ENCODE measurements around the gene ANKRD55. TPM values are rescaled to one million over a fixed set of nuclear protein-coding genes. Genes with fewer than 3 reads are reported as not detected.

Gene ANKRD55
- total and polyA plus RNA-seq, 10 donors: 0.42 to 9.0 (median 2.3) TPM

- DNase-seq: no peak
- Histone ChIP-seq H3K9me3 (peaks cover 0 to 6% (median 0%) of the 10 kb centered on the region in 8 donors), H3K27ac (no peak overlapping the region), H3K4me3 (no peak overlapping the region), H3K27me3 (replicated peaks in 1 of 7) (no peaks in the 10 kb centered on the region), H3K4me1 (peaks cover 0 to 17% (median 5%) of the 10 kb centered on the region in 6 donors), H3K36me3 (no peaks in the 10 kb centered on the region)
- WGBS, 5 donors: 62 to 76% (median 67%) methylated on average over 6 of the region's 6 CpGs
- intact Hi-C loops (cut with DNase I; ENCODE audit: low total_unique reads): no loop called here
- TF ChIP-seq, protein P1, sequence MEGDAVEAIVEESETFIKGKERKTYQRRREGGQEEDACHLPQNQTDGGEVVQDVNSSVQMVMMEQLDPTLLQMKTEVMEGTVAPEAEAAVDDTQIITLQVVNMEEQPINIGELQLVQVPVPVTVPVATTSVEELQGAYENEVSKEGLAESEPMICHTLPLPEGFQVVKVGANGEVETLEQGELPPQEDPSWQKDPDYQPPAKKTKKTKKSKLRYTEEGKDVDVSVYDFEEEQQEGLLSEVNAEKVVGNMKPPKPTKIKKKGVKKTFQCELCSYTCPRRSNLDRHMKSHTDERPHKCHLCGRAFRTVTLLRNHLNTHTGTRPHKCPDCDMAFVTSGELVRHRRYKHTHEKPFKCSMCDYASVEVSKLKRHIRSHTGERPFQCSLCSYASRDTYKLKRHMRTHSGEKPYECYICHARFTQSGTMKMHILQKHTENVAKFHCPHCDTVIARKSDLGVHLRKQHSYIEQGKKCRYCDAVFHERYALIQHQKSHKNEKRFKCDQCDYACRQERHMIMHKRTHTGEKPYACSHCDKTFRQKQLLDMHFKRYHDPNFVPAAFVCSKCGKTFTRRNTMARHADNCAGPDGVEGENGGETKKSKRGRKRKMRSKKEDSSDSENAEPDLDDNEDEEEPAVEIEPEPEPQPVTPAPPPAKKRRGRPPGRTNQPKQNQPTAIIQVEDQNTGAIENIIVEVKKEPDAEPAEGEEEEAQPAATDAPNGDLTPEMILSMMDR (IDR thresholded peaks at IDR 0.05 in 8 of 11, conservative IDR thresholded peaks at IDR 0.05 in 3 of 11): no peak
- TF ChIP-seq POLR2AphosphoS5 (IDR thresholded peaks at IDR 0.05): no peak
- no peak for TF ChIP-seq POLR2A (IDR thresholded peaks at IDR 0.05)
These were observed 46.2 kb upstream of the ANKRD55 start for GRCh38 chr5:56279291-56279690.

GRCh38 chr5:56278335-56278753 is 45.2 kb upstream of the ANKRD55 start:
- WGBS, 5 donors: 88 to 94% (median 89%) methylated on average over 7 of the region's 7 CpGs
- Histone ChIP-seq H3K4me1 (peaks cover 0 to 17% (median 5%) of the 10 kb centered on the region in 6 donors), H3K9me3 (peaks cover 0 to 6% (median 0%) of the 10 kb centered on the region in 8 donors), H3K27me3 (replicated peaks in 1 of 7) (no peaks in the 10 kb centered on the region), H3K4me3 (no peak overlapping the region), H3K27ac (no peak overlapping the region), H3K36me3 (no peaks in the 10 kb centered on the region)
- DNase-seq: no peak
- intact Hi-C loops (cut with DNase I; ENCODE audit: low total_unique reads): no loop called here
- TF ChIP-seq POLR2AphosphoS5 (IDR thresholded peaks at IDR 0.05) (no peak), POLR2A (IDR thresholded peaks at IDR 0.05) (no peak)
- TF ChIP-seq, protein P1 (IDR thresholded peaks at IDR 0.05 in 8 of 11, conservative IDR thresholded peaks at IDR 0.05 in 3 of 11): no peak

GRCh38 chr5:56277573-56277972 is 44.4 kb upstream of the ANKRD55 start:
- TF ChIP-seq POLR2A (IDR thresholded peaks at IDR 0.05) (no peak), POLR2AphosphoS5 (IDR thresholded peaks at IDR 0.05) (no peak)
- TF ChIP-seq, protein P1 (IDR thresholded peaks at IDR 0.05 in 8 of 11, conservative IDR thresholded peaks at IDR 0.05 in 3 of 11): no peak
- peaks cover 0 to 6% (median 0%) of the 10 kb centered on the region in 8 donors for H3K9me3 ChIP-seq
- no peak overlapping the region for H3K27ac ChIP-seq
- H3K4me3 ChIP-seq: no peak overlapping the region
- no peak for DNase-seq
- no peaks in the 10 kb centered on the region for H3K27me3 ChIP-seq (replicated peaks in 1 of 7)
- no peaks in the 10 kb centered on the region for H3K36me3 ChIP-seq
- 69 to 96% (median 77%) methylated on average over 2 of the region's 2 CpGs for WGBS, 5 donors
- H3K4me1 ChIP-seq: peaks cover 0 to 17% (median 5%) of the 10 kb centered on the region in 6 donors
- intact Hi-C loops (cut with DNase I; ENCODE audit: low total_unique reads): no loop called here

GRCh38 chr5:56273376-56273955 is 40.3 kb upstream of the ANKRD55 start:
- no peaks in the 10 kb centered on the region for H3K36me3 ChIP-seq
- WGBS, 5 donors: 75 to 87% (median 81%) methylated on average over 4 of the region's 4 CpGs
- TF ChIP-seq POLR2AphosphoS5 (IDR thresholded peaks at IDR 0.05): no peak
- TF ChIP-seq POLR2A (IDR thresholded peaks at IDR 0.05): no peak
- TF ChIP-seq, protein P1 (IDR thresholded peaks at IDR 0.05 in 8 of 11, conservative IDR thresholded peaks at IDR 0.05 in 3 of 11): no peak
- no peak overlapping the region for H3K27ac ChIP-seq
- no peaks in the 10 kb centered on the region for H3K9me3 ChIP-seq
- H3K4me1 ChIP-seq: peaks cover 0 to 24% (median 15%) of the 10 kb centered on the region in 6 donors
- intact Hi-C loops (cut with DNase I; ENCODE audit: low total_unique reads): loop anchor here (5.0 kb wide), 1 partner anchor 564 kb away; no protein-coding TSS in a partner anchor
- no peak for DNase-seq
- no peak overlapping the region for H3K4me3 ChIP-seq
- no peaks in the 10 kb centered on the region for H3K27me3 ChIP-seq (replicated peaks in 1 of 7)
